NCI-H226 (cell line): Measurements from ENCODE around the gene THAP5.
A peak's percentile ranks its signal among the peaks of the same experiment; 100 is the strongest.

Source experiments
- DNase-seq: peaks from one replicate; pipeline ENCODE4 v3.0.0-alpha.2; 2015

The THAP5 gene

GRCh38 chr7:108529341-108529740, 40.2 kb downstream of the THAP5 start:
- no peak for DNase-seq

- DNase-seq = no peak
Observed at GRCh38 chr7:108528183-108528712, 41.3 kb downstream of the THAP5 start.

- no peak for DNase-seq
Observed at GRCh38 chr7:108526768-108527017, 42.8 kb downstream of the THAP5 start.

- DNase-seq = peak; percentile 99
Observed at GRCh38 chr7:108525985-108526767, 43.3 kb downstream of the THAP5 start, which contains the start of gene PNPLA8. TSS of gene PNPLA8 (minus strand) at chr7:108526135. CDS start at chr7:108515491, 10,644 bp downstream.

GRCh38 chr7:108525327-108525984, 44.0 kb downstream of the THAP5 start:
- DNase-seq = peak; percentile 79

- DNase-seq = no peak
Observed at GRCh38 chr7:108522780-108523179, 46.7 kb downstream of the THAP5 start.

- no peak for DNase-seq
Observed at GRCh38 chr7:108517951-108518350, 51.6 kb downstream of the THAP5 start.

GRCh38 chr7:108515630-108516029, 53.9 kb downstream of the THAP5 start:
- no peak for DNase-seq

GRCh38 chr7:108515013-108515412, 54.5 kb downstream of the THAP5 start:
- DNase-seq = no peak
